Measurements from ENCODE around the gene ADAMTSL1. TPM values are rescaled to one million over a fixed set of nuclear protein-coding genes. Genes with fewer than 3 reads are reported as not detected.

The ADAMTSL1 gene
- total RNA-seq, 1 experiment from 2014 or later: 0.94 TPM

GRCh38 chr9:18501949-18502348 is 28.0 kb downstream of the ADAMTSL1 start:
- ChIA-PET POLR2A (no interaction called here), CTCF (no interaction called here)
- Mint-ChIP-seq H3K9me3 (no peaks in the 10 kb centered on the region), H3K4me3 (no peak overlapping the region), H3K27ac (peak overlapping the region; percentile 43; the same call in 1 of the 2 replicates), H3K27me3 (ENCODE audit: low read depth) (no peaks in the 10 kb centered on the region), H3K36me3 (no peaks in the 10 kb centered on the region), H3K4me1 (peaks cover 25% of the 10 kb centered on the region)
- no peak for DNase-seq (ENCODE audit: low spot score)
- TF ChIP-seq ATF1 (CRISPR knock-in tag; IDR thresholded peaks at IDR 0.05) (no peak), KAT7 (CRISPR knock-in tag; IDR thresholded peaks at IDR 0.05; ENCODE audit: borderline replicate concordance) (no peak), CBFB (CRISPR knock-in tag; IDR thresholded peaks at IDR 0.05; ENCODE audit: low read depth) (no peak), JAZF1 (CRISPR knock-in tag; IDR thresholded peaks at IDR 0.05) (no peak), ESRRA (CRISPR knock-in tag; IDR thresholded peaks at IDR 0.05; ENCODE audit: borderline replicate concordance) (no peak), ZNF423 (CRISPR knock-in tag; IDR thresholded peaks at IDR 0.05) (no peak), CDX4 (CRISPR knock-in tag; IDR thresholded peaks at IDR 0.05; ENCODE audit: borderline replicate concordance) (no peak)
- TF ChIP-seq, protein P1, sequence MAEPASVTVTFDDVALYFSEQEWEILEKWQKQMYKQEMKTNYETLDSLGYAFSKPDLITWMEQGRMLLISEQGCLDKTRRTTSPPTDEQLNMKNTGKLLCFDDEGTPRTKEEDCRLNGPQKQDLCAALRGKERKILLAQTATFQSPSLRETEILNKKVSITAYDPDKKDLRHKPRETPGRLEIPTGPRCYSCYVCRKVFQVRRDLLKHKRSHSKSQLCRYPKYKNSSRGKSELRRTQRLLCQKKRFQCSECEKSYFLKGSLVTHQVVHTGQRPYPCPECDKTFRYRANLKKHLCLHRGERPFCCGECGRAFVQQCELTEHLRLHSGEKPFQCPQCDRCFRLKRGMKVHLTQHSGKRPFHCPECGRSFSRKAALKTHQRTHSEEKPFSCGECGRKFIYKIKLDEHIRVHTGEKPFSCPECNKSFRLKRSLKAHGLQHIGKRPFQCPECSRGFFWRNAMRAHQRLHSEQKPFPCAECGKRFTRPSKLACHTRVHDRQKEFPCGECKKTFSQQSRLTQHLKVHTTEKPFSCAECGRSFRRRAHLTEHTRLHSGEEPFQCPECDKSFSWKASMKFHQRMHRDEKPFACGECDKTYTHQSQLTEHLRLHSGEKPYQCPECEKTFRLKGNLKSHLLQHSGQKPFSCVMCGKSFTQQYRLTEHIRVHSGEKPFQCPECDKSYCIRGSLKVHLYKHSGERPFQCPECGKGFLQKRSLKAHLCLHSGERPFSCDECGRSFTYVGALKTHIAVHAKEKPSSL (CRISPR knock-in tag; conservative IDR thresholded peaks at IDR 0.05): no peak
- TF ChIP-seq, protein P2, sequence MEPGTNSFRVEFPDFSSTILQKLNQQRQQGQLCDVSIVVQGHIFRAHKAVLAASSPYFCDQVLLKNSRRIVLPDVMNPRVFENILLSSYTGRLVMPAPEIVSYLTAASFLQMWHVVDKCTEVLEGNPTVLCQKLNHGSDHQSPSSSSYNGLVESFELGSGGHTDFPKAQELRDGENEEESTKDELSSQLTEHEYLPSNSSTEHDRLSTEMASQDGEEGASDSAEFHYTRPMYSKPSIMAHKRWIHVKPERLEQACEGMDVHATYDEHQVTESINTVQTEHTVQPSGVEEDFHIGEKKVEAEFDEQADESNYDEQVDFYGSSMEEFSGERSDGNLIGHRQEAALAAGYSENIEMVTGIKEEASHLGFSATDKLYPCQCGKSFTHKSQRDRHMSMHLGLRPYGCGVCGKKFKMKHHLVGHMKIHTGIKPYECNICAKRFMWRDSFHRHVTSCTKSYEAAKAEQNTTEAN (CRISPR knock-in tag; IDR thresholded peaks at IDR 0.05): no peak
- no peak for ATAC-seq

DNA sequence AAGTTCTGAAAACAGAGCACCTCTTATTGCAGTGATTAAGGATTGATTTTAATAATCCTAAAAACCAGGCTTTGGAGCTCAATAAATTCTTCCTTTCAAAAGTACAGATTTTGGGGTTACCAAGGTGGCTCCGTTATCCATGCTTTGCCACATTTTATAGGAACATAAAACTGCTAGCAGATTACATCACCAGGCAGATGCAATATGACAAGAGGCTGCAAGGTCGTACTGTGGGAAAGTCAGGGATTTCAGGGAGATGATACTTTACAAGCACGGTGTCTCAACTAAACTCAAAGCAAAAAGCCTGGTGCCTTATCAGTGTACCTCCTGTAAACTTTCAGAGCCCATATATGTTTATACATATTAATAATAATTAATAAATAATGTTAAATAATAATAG is 28.6 kb downstream of the ADAMTSL1 start:
- DNase-seq (ENCODE audit: low spot score): no peak
- ChIA-PET POLR2A (no interaction called here), CTCF (no interaction called here)
- TF ChIP-seq TEAD4 (CRISPR knock-in tag; IDR thresholded peaks at IDR 0.05): no peak
- no peak for TF ChIP-seq CBFB (CRISPR knock-in tag; IDR thresholded peaks at IDR 0.05; ENCODE audit: low read depth)
- TF ChIP-seq, protein P3, sequence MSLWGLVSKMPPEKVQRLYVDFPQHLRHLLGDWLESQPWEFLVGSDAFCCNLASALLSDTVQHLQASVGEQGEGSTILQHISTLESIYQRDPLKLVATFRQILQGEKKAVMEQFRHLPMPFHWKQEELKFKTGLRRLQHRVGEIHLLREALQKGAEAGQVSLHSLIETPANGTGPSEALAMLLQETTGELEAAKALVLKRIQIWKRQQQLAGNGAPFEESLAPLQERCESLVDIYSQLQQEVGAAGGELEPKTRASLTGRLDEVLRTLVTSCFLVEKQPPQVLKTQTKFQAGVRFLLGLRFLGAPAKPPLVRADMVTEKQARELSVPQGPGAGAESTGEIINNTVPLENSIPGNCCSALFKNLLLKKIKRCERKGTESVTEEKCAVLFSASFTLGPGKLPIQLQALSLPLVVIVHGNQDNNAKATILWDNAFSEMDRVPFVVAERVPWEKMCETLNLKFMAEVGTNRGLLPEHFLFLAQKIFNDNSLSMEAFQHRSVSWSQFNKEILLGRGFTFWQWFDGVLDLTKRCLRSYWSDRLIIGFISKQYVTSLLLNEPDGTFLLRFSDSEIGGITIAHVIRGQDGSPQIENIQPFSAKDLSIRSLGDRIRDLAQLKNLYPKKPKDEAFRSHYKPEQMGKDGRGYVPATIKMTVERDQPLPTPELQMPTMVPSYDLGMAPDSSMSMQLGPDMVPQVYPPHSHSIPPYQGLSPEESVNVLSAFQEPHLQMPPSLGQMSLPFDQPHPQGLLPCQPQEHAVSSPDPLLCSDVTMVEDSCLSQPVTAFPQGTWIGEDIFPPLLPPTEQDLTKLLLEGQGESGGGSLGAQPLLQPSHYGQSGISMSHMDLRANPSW (CRISPR knock-in tag; conservative IDR thresholded peaks at IDR 0.05; ENCODE audit: low read depth): no peak
- TF ChIP-seq SMAD3 (CRISPR knock-in tag; IDR thresholded peaks at IDR 0.05; ENCODE audit: borderline replicate concordance): no peak
- TF ChIP-seq USF1 (CRISPR knock-in tag; IDR thresholded peaks at IDR 0.05): no peak
- TF ChIP-seq E2F5 (CRISPR knock-in tag; IDR thresholded peaks at IDR 0.05): no peak
- no peak for TF ChIP-seq FOXP1 (CRISPR knock-in tag; IDR thresholded peaks at IDR 0.05; ENCODE audit: borderline replicate concordance)
- TF ChIP-seq PRRX2 (CRISPR knock-in tag; IDR thresholded peaks at IDR 0.05): no peak
- TF ChIP-seq ESRRA (CRISPR knock-in tag; IDR thresholded peaks at IDR 0.05; ENCODE audit: borderline replicate concordance): no peak
- Mint-ChIP-seq H3K4me3 (no peak overlapping the region), H3K27me3 (ENCODE audit: low read depth) (no peaks in the 10 kb centered on the region), H3K9me3 (no peaks in the 10 kb centered on the region), H3K36me3 (no peaks in the 10 kb centered on the region), H3K27ac (no peak overlapping the region; the same call in 1 of the 2 replicates), H3K4me1 (peaks cover 25% of the 10 kb centered on the region)
- ATAC-seq: no peak
